Adrenal gland (tissue), 12 donors: ENCODE measurements around the gene HYAL3. TPM values are rescaled to one million over a fixed set of nuclear protein-coding genes. Genes with fewer than 3 reads are reported as not detected.
A peak's percentile ranks its signal among the peaks of the same experiment; 100 is the strongest.
"Not testable (repeated sequence)": the region's sequence is repeated elsewhere in the genome, so short reads cannot be mapped to it uniquely, and the experiment has no call there.

Experiments
- DNase-seq, 7 donors: peaks; one replicate each; pipeline ENCODE4 v3.0.0-alpha.2; 2019 to 2020
- H3K27ac ChIP-seq, 5 donors: fragments of 200-600 bp; sonication (generic) in 4 of 5; 1 replicate in 3 of 5; 2 replicates in 2 of 5; pipeline versions ENCODE4 v1.5.1 to v1.8.0; 2016 to 2020; ENCODE audit warnings: mild to moderate bottlenecking in 1 of 5
- H3K27me3 ChIP-seq: fragments of 200-600 bp; 2 replicates; pipeline ENCODE4 v1.8.0; 2021
- H3K36me3 ChIP-seq, 2 donors: fragments of 200-600 bp; replicated peaks in 1 of 2; 1 replicate in 1 of 2; 2 replicates in 1 of 2; pipeline versions ENCODE4 v1.5.1 to v1.8.0; 2018 to 2022
- H3K4me1 ChIP-seq, 2 donors: fragments of 200-600 bp; replicated peaks in 1 of 2; 1 replicate in 1 of 2; 2 replicates in 1 of 2; pipeline versions ENCODE4 v1.5.1 to v1.8.0; 2018 to 2021
- H3K4me3 ChIP-seq, 4 donors: fragments of 200-600 bp; sonication (generic) in 3 of 4; one replicate each; pipeline ENCODE4 v1.5.1; 2016 to 2018
- H3K9me3 ChIP-seq, 3 donors: fragments of 200-600 bp; sonication (generic) in 1 of 3; replicated peaks in 1 of 3; 1 replicate in 2 of 3; 2 replicates in 1 of 3; pipeline versions ENCODE4 v1.5.1 to v1.8.0; 2016 to 2021
- CTCF ChIP-seq, 6 experiments: fragments of 450-650 bp in 4 of 6; fragments of 200-600 bp in 2 of 6; sonication (generic) in 1 of 6; IDR thresholded peaks; 1 replicate in 5 of 6; 2 replicates in 1 of 6; pipeline versions ENCODE4 v1.5.1 to v1.8.0; 2016 to 2021; ENCODE audit warnings: antibody characterized with exemption in 6 of 6, mild to moderate bottlenecking in 2 of 6, moderate library complexity in 1 of 6
- POLR2A ChIP-seq, 2 donors: fragments of 450-650 bp; IDR thresholded peaks; one replicate each; pipeline ENCODE4 v1.6.1; 2017; ENCODE audit warnings: antibody characterized with exemption in 2 of 2, mild to moderate bottlenecking in 2 of 2, moderate library complexity in 1 of 2
- WGBS, 4 donors: extraction: QIAGEN DNeasy Blood & Tissue Kit in 2 of 4; methylation state at CpG; one replicate each; pipeline versions ENCODE4 v1.1.5 to v1.1.7; 2013 to 2017; 5-methylcytosine and 5-hydroxymethylcytosine counted together
- intact Hi-C, 2 donors: fragments of 100-400 bp; cut with DNase I; formaldehyde crosslinking; loops; one replicate each; pipeline versions ENCODE4 v1.14.1 to v1.15.0; 2022 to 2023
- polyA plus RNA-seq, 3 donors: library from polyadenylated mRNA; stranded (reverse); fragments of 200-250 nt in 2 of 3; fragments of 350-450 nt in 1 of 3; fragmentation: Illumina TruSeq in 1 of 3; extraction: RNeasy Lipid Tissue Mini Kit (QIAGEN cat#74804) in 1 of 3; gene quantifications; one replicate each; pipeline ENCODE4 v1.2.3, GENCODE V29; 2013 to 2014
- total RNA-seq, 9 donors: library from RNA; depleted of rRNA in 4 of 9; stranded (reverse); fragments of >200 nt in 4 of 9; fragments of 120-200 nt in 1 of 9; fragmentation: NEBNext Ultra II Directional in 1 of 9; extraction: Animal tissue kit (Norgen Biotek cat#: 25700) in 1 of 9; gene quantifications; one replicate each; pipeline versions ENCODE4 v1.1.0 to v1.2.4, GENCODE V29; 2013 to 2023
- donor health status: healthy with polysubstance abuse.
- donor health status: Bipolar disorder and iron deficiency.
- donor health status: DM: yes; HTN: yes; CAD: no.
- donor health status: DM: no; HTN: no; CAD: no.
- donor health status: DM: no; HTN: no; CAD: no.
- donor health status: DM: yes; HTN: yes; CAD: no.

Gene HYAL3
- total and polyA plus RNA-seq, 12 donors: 1.7 to 6.8 (median 3.4) TPM

DNA sequence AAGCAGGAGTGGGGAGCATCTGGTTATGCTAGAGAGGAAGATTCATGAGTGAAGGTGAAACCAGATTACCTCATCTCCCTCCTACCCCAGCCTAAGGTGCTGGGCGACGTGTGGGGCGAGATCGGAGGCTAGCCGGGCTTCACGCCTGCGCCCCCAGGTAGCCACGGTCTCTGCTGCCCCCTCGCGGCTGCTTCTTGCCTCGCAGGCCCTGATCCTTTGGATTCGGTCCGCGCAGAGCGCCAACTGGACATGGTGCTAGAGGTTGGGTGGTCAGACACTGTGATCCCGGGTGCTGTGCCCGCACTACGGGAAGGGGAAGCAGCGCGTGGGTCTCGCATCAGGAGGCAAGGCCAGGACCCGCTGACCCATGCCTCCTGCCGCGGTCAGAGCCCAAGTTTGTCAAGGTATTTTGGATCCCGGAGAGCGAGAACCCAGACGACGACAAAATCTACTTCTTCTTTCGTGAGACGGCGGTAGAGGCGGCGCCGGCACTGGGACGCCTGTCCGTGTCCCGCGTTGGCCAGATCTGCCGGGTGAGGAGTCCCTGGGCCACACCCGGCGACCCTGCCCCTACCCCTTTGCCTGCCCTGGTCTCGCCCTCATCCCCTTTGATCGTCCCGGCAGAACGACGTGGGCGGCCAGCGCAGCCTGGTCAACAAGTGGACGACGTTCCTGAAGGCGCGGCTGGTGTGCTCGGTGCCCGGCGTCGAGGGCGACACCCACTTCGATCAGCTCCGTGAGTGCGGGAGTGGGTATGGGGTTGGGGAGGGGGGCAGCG, 26.1 kb downstream of the HYAL3 start:
- intact Hi-C loops: loop anchor here (5.0 to 10.0 kb wide), 4 partner anchors 41 to 148 kb away; partner anchors contain the start of gene HYAL2 (in 1 of the 2)
- peaks cover 45 to 48% of the 10 kb centered on the region in 2 donors for H3K4me1 ChIP-seq
- peak overlapping the region in 1 of 4 donors; percentile 30 for H3K4me3 ChIP-seq
- peak overlapping the region in 3 of 5 donors; percentile 19 to 43 (median 39) for H3K27ac ChIP-seq
- 0 to 11% (median 2%) methylated on average over 4 to 61 of the region's 61 CpGs for WGBS, 4 donors
- no peaks in the 10 kb centered on the region for H3K9me3 ChIP-seq
- peak in 1 of 2 donors; percentile 9 for TF ChIP-seq POLR2A (IDR thresholded peaks at IDR 0.05)
- TF ChIP-seq CTCF (IDR thresholded peaks at IDR 0.05): peak; percentile 97 to 99 (median 98)
- DNase-seq: peak; percentile 70 to 92 (median 87)
- peaks cover 4% of the 10 kb centered on the region for H3K27me3 ChIP-seq
- peaks cover 0 to 33% of the 10 kb centered on the region in 2 donors for H3K36me3 ChIP-seq

GRCh38 chr3:50272538-50272910, 26.7 kb downstream of the HYAL3 start:
- not testable (repeated sequence) for H3K4me3 ChIP-seq, H3K9me3 ChIP-seq, H3K27me3 ChIP-seq, DNase-seq
- H3K27ac ChIP-seq: peak overlapping the region in 3 of 5 donors; percentile 19 to 39 (median 32)
- peaks cover 45 to 48% of the 10 kb centered on the region in 2 donors for H3K4me1 ChIP-seq
- peaks cover 0 to 30% of the 10 kb centered on the region in 2 donors for H3K36me3 ChIP-seq
- intact Hi-C loops: loop anchor here (5.0 to 10.0 kb wide), 4 partner anchors 40 to 148 kb away; partner anchors contain the start of gene HYAL2 (in 1 of the 2)
- 61 to 65% (median 63%) methylated on average over 10 of the region's 10 CpGs for WGBS, 4 donors

DNA sequence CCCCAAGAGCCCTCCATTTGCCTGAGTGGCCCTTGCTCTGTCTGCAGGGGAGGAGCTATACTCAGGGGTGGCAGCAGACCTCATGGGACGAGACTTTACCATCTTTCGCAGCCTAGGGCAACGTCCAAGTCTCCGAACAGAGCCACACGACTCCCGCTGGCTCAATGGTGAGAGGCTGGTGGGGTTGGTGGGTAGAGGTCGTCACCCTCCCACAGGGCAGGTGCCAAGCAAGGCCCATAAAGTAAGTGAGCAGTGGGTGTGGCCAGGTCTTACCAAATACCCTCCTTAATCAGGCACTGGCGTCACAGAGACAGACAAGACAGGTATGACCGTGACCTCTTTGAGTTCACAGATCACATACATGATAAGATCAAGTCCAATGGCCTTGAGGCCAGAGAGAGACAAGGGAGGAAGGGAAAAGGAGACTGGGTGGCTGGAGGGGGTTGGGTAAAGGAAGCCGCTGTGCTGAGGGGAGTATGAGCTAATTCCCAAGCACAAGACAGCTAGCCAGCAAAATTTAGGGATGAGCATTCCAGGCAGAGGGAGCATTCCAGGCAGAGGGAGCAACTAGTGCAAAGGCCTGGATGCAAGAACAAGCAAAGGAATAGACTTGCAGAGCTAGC, 27.8 kb downstream of the HYAL3 start:
- peak overlapping the region; percentile 70 to 97 (median 89) for H3K27ac ChIP-seq
- H3K4me1 ChIP-seq: peaks cover 45 to 52% of the 10 kb centered on the region in 2 donors
- H3K27me3 ChIP-seq: peaks cover 4% of the 10 kb centered on the region
- peaks cover 0 to 25% of the 10 kb centered on the region in 2 donors for H3K36me3 ChIP-seq
- intact Hi-C loops: loop anchor here (5.0 to 10.0 kb wide), 4 partner anchors 39 to 147 kb away; partner anchors contain the start of gene HYAL2 (in 1 of the 2)
- WGBS, 4 donors: 36 to 55% (median 47%) methylated on average over 8 to 10 of the region's 10 CpGs
- TF ChIP-seq POLR2A (IDR thresholded peaks at IDR 0.05) (peak in 1 of 2 donors; percentile 11), CTCF (IDR thresholded peaks at IDR 0.05) (no peak)
- no peaks in the 10 kb centered on the region for H3K9me3 ChIP-seq
- peak overlapping the region in 1 of 4 donors; percentile 37 for H3K4me3 ChIP-seq
- peak in 6 of 7 donors; percentile 69 to 95 (median 82) for DNase-seq

DNA sequence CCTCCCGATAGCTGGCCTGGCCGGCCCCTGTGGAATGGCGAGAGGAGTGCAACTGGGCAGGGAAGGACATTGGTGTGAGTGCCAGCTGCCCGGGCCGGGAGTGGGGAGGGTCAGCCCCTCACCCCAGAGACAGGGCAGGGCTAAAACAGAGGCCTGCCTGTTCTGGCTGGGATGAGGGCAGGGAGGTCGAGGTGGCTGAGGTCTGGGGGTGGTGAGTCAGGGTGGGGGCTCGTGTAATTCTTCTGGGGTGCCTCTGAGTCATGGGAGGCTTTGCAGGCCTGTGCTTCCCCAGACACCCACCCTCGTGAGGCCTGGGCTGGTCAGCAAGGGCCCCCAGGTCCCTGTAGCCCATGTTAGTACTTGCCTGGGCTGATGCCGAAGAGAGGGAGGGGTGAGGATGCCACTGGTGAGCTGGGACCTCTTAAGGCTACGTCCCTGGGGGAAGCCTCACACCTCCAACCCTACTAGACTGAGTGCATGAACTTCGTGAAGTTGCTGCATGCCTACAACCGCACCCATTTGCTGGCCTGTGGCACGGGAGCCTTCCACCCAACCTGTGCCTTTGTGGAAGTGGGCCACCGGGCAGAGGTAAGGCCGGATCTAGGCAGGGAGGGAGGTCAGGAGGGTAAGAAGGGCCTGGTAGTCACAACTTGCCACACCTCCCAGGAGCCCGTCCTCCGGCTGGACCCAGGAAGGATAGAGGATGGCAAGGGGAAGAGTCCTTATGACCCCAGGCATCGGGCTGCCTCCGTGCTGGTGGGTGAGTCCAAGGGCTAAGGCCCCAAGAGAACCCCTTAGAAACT, 28.6 kb downstream of the HYAL3 start:
- intact Hi-C loops: loop anchor here (5.0 to 10.0 kb wide), 4 partner anchors 38 to 146 kb away; partner anchors contain the start of gene HYAL2 (in 1 of the 2)
- TF ChIP-seq POLR2A (IDR thresholded peaks at IDR 0.05) (no peak), CTCF (IDR thresholded peaks at IDR 0.05) (no peak)
- WGBS, 4 donors: 41 to 55% (median 48%) methylated on average over 15 to 19 of the region's 19 CpGs

More for the DNA sequence above, 28.6 kb downstream of the HYAL3 start:
- peak in 1 of 7 donors; percentile 50 for DNase-seq
- Histone ChIP-seq H3K27ac (peak overlapping the region; percentile 70 to 97 (median 89)), H3K4me3 (peak overlapping the region in 2 of 4 donors; percentile 19 to 37), H3K36me3 (peaks cover 0 to 19% of the 10 kb centered on the region in 2 donors), H3K9me3 (no peaks in the 10 kb centered on the region), H3K4me1 (peaks cover 47 to 59% of the 10 kb centered on the region in 2 donors), H3K27me3 (peaks cover 4% of the 10 kb centered on the region)
